NCI-H146 treated with DMSO at 0.1 percent for 48 hours (cell line): Measurements from ENCODE around the gene DNAH8.

Experiments used
- DNase-seq: peaks from one replicate; lab custom pipeline; 2025; ENCODE audit not compliant: unreplicated experiment; lab: John Stamatoyannopoulos, UW

DNAH8 gene

DNA sequence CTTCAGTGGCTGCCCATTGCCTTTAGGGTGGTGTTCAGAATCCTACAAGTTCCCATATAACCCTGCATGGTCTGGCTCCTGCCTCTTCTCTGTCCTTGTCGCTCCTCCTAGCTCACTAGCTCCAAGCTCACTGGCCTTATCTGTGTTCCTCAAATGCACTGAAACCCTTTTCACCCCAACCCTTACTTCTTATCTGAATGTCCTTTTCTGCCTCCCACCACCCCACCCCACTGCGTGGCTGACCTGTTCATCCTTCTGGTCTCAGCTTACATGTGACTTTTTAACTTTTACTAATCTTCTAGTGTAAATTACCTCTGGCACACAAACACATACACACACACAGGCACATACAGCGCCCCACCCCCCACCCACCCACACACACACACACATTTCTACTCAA, 292.5 kb downstream of the DNAH8 start:
- no peak for DNase-seq

GRCh38 chr6:39008737-39009136, 293.6 kb downstream of the DNAH8 start:
- DNase-seq = no peak

- no peak for DNase-seq
Measured at GRCh38 chr6:39009476-39009875, 294.4 kb downstream of the DNAH8 start.

GRCh38 chr6:39016839-39017546, 301.9 kb downstream of the DNAH8 start:
- DNase-seq = no peak

DNA sequence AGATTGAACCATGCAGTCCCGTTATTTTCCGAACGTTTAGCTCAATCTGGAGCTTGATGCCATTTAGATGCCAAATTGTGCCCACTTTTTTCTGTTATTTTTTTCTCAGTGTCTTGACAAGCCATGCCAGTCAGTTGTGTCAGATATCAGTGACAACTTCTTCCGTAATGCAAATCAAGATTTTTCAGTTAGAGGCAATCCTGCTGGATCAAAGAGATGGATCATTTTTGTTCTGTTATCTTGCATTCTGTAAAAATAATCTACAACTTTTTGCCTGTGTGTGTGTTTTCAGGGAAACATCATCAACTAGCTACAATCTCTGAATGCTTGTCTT, 302.4 kb downstream of the DNAH8 start:
- DNase-seq = no peak

GRCh38 chr6:39018103-39018502, 303.0 kb downstream of the DNAH8 start:
- no peak for DNase-seq

DNA sequence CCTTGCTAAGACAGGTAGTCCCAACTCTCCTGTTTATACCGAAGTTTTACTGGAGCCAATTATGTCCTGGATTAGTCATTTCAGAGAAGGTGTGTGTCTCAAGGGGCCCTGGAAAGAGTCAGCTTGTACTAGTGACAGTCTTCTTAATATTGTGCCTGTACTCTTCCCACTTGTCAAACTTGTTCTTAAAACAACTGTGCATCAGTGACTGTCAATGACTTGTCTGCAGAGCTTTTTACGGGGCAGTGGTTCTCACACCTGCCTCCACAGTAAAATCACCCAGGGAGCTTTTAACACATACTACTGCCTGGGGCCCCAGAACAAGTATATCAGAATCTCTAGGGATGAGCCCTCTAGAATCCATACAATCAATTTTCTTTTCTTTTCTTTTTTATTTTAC, 305.0 kb downstream of the DNAH8 start:
- DNase-seq = no peak

- no peak for DNase-seq
Measured at GRCh38 chr6:39021041-39021440, 305.9 kb downstream of the DNAH8 start.

DNA sequence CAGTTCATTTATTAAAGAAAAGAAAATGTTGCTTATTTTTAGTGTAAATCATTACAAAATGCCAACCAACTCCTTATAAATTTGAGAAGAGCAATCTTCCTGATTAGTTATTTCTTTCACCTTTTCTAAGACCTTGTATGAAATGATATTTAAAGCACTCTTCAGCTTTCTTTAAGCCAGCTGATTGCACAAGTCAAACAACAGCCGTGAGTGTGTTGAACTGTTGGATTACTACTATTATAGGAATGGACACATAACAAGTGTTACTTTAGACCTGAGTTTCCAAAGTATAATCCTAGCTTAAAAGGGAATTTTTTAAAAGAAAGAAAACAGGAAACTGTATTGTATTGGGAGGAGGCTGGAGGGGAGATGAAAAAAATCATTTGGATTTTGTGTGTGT, 306.7 kb downstream of the DNAH8 start:
- no peak for DNase-seq

- no peak for DNase-seq
Measured at GRCh38 chr6:39026175-39026574, 311.1 kb downstream of the DNAH8 start.

- DNase-seq = no peak
Measured at GRCh38 chr6:39029156-39030011, 314.3 kb downstream of the DNAH8 start.

GRCh38 chr6:39035681-39036080, 320.6 kb downstream of the DNAH8 start:
- DNase-seq = no peak

GRCh38 chr6:39037082-39037508, 322.0 kb downstream of the DNAH8 start:
- no peak for DNase-seq

GRCh38 chr6:39037707-39038106, 322.6 kb downstream of the DNAH8 start:
- no peak for DNase-seq

GRCh38 chr6:39040080-39040673, 325.1 kb downstream of the DNAH8 start:
- DNase-seq = no peak

- DNase-seq = no peak
Measured at GRCh38 chr6:39041072-39041471, 326.0 kb downstream of the DNAH8 start.

GRCh38 chr6:39043776-39044175, 328.7 kb downstream of the DNAH8 start:
- no peak for DNase-seq

GRCh38 chr6:39044181-39044580, 329.1 kb downstream of the DNAH8 start:
- no peak for DNase-seq

GRCh38 chr6:39047434-39048327, 332.6 kb downstream of the DNAH8 start:
- no peak for DNase-seq

DNA sequence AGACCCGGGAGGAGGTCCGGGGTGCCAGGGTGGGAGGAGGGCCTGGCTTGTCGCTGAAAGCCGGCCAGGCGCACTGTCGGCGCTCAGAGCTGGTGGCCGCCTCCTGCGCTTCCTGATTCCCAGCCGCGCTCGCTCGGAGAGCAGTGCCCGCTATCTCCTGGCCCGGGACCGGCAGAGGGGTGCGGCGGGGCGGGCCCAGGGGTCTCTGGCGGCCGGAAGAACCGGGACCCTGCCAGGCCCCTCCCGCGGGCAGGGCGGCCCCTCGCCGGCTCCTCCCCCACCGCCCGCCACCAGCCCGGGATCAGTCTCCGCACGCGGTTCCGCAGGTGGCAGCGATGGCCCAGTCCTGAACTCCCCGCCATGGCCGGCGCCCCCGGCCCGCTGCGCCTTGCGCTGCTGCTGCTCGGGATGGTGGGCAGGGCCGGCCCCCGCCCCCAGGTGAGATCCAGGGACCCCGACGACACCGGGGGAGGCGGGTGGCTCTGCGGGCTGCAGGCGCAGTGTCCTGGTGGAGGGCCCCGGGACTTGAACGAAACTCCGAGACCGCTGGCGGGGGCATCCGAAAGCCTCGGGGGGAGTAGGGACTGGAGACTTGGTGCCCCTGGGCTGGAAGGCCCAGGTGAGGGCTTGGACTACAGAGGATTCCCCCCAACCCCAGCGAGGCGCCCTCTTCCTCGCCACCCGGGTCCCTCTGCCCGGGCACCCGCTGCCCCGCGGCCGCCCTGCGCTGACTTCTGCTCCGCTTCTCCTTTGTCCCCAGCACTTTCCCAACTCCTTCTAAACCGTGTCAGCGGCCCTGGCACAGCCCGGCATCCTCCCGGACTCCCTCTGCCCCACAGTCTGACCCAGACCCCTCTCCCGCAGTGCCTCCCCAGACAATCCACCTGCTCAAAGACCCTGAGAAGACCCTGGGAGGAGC, 333.6 kb downstream of the DNAH8 start, which contains the start of gene GLP1R:
GLP1R (plus strand) TSS at position 301 of the 919 bp plus-strand sequence; CDS start at position 361, 60 bp downstream.
- DNase-seq = no peak
